GM19324 (cell line): Measurements from ENCODE around the gene DSG3.

Experiments used
- ATAC-seq: cut with Tn5 transposase; IDR thresholded peaks from one replicate; pipeline ENCODE4 v1.9.1; 2021; ENCODE audit warnings: mild to moderate bottlenecking, moderate library complexity; ENCODE audit not compliant: unreplicated experiment, low FRiP score

The DSG3 gene

GRCh38 chr18:31447530-31448191 lies at the start of gene DSG3:
Gene DSG3, plus strand, starts transcription at chr18:31447741. Its CDS starts 137 bp downstream, at chr18:31447878.
- no peak for ATAC-seq

GRCh38 chr18:31398191-31398590 lies 49.4 kb upstream of the DSG3 start:
- no peak for ATAC-seq

- ATAC-seq = no peak
Observed at GRCh38 chr18:31399306-31400032, 48.1 kb upstream of the DSG3 start.

- no peak for ATAC-seq
Observed at GRCh38 chr18:31401156-31402025, 46.1 kb upstream of the DSG3 start.

GRCh38 chr18:31402026-31402373 lies 45.5 kb upstream of the DSG3 start:
- ATAC-seq = no peak

- no peak for ATAC-seq
Observed at GRCh38 chr18:31403409-31403808, 44.1 kb upstream of the DSG3 start.

- ATAC-seq = no peak
Observed at GRCh38 chr18:31407649-31408048, 39.9 kb upstream of the DSG3 start.

GRCh38 chr18:31409276-31409675 lies 38.3 kb upstream of the DSG3 start:
- ATAC-seq = no peak

- no peak for ATAC-seq
Observed at GRCh38 chr18:31410716-31411483, 36.6 kb upstream of the DSG3 start.

- no peak for ATAC-seq
Observed at GRCh38 chr18:31413137-31413536, 34.4 kb upstream of the DSG3 start.

GRCh38 chr18:31417850-31418249 lies 29.7 kb upstream of the DSG3 start:
- ATAC-seq = no peak

- ATAC-seq = no peak
Observed at GRCh38 chr18:31419457-31419932, 28.0 kb upstream of the DSG3 start.

- ATAC-seq = no peak
Observed at GRCh38 chr18:31420032-31420431, 27.5 kb upstream of the DSG3 start.

GRCh38 chr18:31420524-31420923 lies 27.0 kb upstream of the DSG3 start:
- no peak for ATAC-seq

- no peak for ATAC-seq
Observed at GRCh38 chr18:31424383-31424988, 23.1 kb upstream of the DSG3 start.

- ATAC-seq = no peak
Observed at GRCh38 chr18:31426021-31426420, 21.5 kb upstream of the DSG3 start.

GRCh38 chr18:31426871-31427406 lies 20.6 kb upstream of the DSG3 start:
- no peak for ATAC-seq

- no peak for ATAC-seq
Observed at GRCh38 chr18:31428211-31428610, 19.3 kb upstream of the DSG3 start.

GRCh38 chr18:31429623-31430022 lies 17.9 kb upstream of the DSG3 start:
- ATAC-seq = no peak

- ATAC-seq = no peak
Observed at GRCh38 chr18:31430072-31430471, 17.5 kb upstream of the DSG3 start.
